Neural cell (in vitro differentiated cells): ENCODE data around the gene NUP50.

Experiments used
- EP300 ChIP-seq: fragments of 450-650 bp; conservative IDR thresholded peaks from 2 replicates; pipeline ENCODE4 v1.6.1; 2014; ENCODE audit warnings: antibody characterized with exemption, mild to moderate bottlenecking, moderate library complexity; ENCODE audit not compliant: poor library complexity, severe bottlenecking
- POLR2AphosphoS5 ChIP-seq: IDR thresholded peaks from 2 replicates; pipeline ENCODE4 v1.6.1; 2012
- RAD21 ChIP-seq: fragments of 450-650 bp; conservative IDR thresholded peaks from 2 replicates; pipeline ENCODE4 v1.6.1; 2014; ENCODE audit warnings: antibody characterized with exemption, mild to moderate bottlenecking, moderate library complexity
- TF ChIP-seq, protein P1 (sequence below): fragments of 450-650 bp; IDR thresholded peaks from 2 replicates; pipeline ENCODE4 v1.5.1; 2014; ENCODE audit warnings: antibody characterized with exemption, mild to moderate bottlenecking, moderate library complexity; ENCODE audit not compliant: poor library complexity, severe bottlenecking

DNA sequence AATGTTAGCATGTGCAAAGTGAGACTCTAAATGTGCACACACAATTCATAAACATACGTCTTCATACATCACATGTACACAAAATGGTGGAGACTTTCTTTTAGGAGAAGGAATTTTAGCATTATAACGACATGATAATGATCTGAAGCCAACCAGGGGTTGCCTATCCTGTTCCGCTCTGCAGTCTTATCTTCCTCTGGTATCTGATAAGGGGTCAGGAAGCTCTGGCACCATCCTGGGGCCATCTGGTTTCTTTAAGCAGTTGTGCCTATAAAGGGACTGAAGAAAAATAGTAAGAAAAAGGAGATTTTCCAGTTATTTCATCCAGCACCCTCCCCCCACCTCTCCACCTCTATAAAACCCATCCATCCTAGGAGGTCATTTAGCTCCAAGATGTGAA is 5.8 kb upstream of the NUP50 start:
- TF ChIP-seq, protein P1, sequence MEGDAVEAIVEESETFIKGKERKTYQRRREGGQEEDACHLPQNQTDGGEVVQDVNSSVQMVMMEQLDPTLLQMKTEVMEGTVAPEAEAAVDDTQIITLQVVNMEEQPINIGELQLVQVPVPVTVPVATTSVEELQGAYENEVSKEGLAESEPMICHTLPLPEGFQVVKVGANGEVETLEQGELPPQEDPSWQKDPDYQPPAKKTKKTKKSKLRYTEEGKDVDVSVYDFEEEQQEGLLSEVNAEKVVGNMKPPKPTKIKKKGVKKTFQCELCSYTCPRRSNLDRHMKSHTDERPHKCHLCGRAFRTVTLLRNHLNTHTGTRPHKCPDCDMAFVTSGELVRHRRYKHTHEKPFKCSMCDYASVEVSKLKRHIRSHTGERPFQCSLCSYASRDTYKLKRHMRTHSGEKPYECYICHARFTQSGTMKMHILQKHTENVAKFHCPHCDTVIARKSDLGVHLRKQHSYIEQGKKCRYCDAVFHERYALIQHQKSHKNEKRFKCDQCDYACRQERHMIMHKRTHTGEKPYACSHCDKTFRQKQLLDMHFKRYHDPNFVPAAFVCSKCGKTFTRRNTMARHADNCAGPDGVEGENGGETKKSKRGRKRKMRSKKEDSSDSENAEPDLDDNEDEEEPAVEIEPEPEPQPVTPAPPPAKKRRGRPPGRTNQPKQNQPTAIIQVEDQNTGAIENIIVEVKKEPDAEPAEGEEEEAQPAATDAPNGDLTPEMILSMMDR, result no peak
- no peak for TF ChIP-seq RAD21
- no peak for TF ChIP-seq POLR2AphosphoS5
- no peak for TF ChIP-seq EP300
